ENCODE measurements around the gene FBLN1.

FBLN1 gene

DNA sequence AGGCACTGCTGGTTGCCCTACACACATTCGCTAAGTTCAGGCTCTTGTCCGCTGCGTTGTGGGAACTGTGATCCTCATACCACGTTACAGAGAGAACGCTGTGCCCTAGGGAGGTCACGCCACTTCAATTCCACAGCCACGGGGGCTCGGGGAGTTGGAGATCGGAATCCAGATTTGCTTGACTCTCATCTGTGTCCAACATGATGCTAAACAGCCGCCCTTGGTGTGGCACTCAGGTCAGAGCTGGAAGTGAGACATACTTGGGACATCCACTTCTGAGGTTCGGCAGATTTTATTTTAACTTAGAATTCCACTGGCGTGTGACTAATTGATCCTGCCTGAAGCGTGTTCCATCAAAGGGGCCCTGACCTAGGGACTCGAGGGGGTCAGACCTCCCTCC, 47.5 kb upstream of the FBLN1 start:
- no peaks in the 10 kb centered on the region for H3K27me3 ChIP-seq (ENCODE audit: insufficient read depth, low read length, poor library complexity, severe bottlenecking)
- H2AFZ ChIP-seq (ENCODE audit: low read length): no peak overlapping the region
- H3K4me1 ChIP-seq (ENCODE audit: insufficient read depth, low read length, poor library complexity, severe bottlenecking): no peaks in the 10 kb centered on the region
- H3K79me2 ChIP-seq (ENCODE audit: insufficient read depth, low read length): no peaks in the 10 kb centered on the region
- H3F3A ChIP-seq (ENCODE audit: low read depth): no peaks in the 10 kb centered on the region
- no peak overlapping the region for H3K9ac ChIP-seq (ENCODE audit: low read depth, low read length, poor library complexity, severe bottlenecking)
- H3K4me3 ChIP-seq (ENCODE audit: low read length, poor library complexity, severe bottlenecking): no peak overlapping the region
- no peaks in the 10 kb centered on the region for H3K36me3 ChIP-seq (ENCODE audit: insufficient read depth, low read length)
- TF ChIP-seq, protein P1, sequence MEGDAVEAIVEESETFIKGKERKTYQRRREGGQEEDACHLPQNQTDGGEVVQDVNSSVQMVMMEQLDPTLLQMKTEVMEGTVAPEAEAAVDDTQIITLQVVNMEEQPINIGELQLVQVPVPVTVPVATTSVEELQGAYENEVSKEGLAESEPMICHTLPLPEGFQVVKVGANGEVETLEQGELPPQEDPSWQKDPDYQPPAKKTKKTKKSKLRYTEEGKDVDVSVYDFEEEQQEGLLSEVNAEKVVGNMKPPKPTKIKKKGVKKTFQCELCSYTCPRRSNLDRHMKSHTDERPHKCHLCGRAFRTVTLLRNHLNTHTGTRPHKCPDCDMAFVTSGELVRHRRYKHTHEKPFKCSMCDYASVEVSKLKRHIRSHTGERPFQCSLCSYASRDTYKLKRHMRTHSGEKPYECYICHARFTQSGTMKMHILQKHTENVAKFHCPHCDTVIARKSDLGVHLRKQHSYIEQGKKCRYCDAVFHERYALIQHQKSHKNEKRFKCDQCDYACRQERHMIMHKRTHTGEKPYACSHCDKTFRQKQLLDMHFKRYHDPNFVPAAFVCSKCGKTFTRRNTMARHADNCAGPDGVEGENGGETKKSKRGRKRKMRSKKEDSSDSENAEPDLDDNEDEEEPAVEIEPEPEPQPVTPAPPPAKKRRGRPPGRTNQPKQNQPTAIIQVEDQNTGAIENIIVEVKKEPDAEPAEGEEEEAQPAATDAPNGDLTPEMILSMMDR (conservative IDR thresholded peaks at IDR 0.05; ENCODE audit: low read length): no peak
- TF ChIP-seq EZH2phosphoT487 (IDR thresholded peaks at IDR 0.05; ENCODE audit: borderline replicate concordance): no peak
- H4K20me1 ChIP-seq (ENCODE audit: insufficient read depth, low read length, poor library complexity, severe bottlenecking): no peaks in the 10 kb centered on the region
- H3K9me2 ChIP-seq (replicated peaks; ENCODE audit: low read depth, low read length): no peaks in the 10 kb centered on the region
- H3K4me2 ChIP-seq (ENCODE audit: low read depth, low read length, poor library complexity, severe bottlenecking): no peak overlapping the region
- H3K9me3 ChIP-seq (ENCODE audit: insufficient read depth, low read depth, low read length): no peaks in the 10 kb centered on the region

DNA sequence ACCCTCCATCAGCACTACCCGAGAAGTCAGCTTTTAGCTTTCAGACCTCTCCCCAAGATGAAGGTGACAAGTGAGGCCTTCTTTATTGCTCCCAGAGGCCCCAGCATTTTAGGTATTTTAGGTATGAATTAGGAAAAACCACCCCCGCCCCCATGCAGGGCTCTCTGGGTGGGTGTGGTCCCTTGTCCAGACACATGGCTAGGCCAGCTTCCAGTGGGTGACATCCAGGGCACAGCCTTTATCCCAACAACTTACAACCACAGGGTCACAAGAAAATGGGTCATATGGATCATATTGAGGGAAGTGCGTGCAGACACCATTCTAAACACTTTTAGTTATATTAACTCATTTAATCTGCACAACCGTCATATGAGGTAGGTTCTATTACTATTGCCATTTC, 47.1 kb upstream of the FBLN1 start:
- H3K4me1 ChIP-seq (ENCODE audit: insufficient read depth, low read length, poor library complexity, severe bottlenecking): no peaks in the 10 kb centered on the region
- no peaks in the 10 kb centered on the region for H3K9me2 ChIP-seq (replicated peaks; ENCODE audit: low read depth, low read length)
- no peak overlapping the region for H3K9ac ChIP-seq (ENCODE audit: low read depth, low read length, poor library complexity, severe bottlenecking)
- no peak for TF ChIP-seq EZH2phosphoT487 (IDR thresholded peaks at IDR 0.05; ENCODE audit: borderline replicate concordance)
- no peaks in the 10 kb centered on the region for H3K27me3 ChIP-seq (ENCODE audit: insufficient read depth, low read length, poor library complexity, severe bottlenecking)
- no peaks in the 10 kb centered on the region for H3K36me3 ChIP-seq (ENCODE audit: insufficient read depth, low read length)
- H3K4me3 ChIP-seq (ENCODE audit: low read length, poor library complexity, severe bottlenecking): no peak overlapping the region
- no peaks in the 10 kb centered on the region for H3F3A ChIP-seq (ENCODE audit: low read depth)
- no peak overlapping the region for H2AFZ ChIP-seq (ENCODE audit: low read length)
- H3K9me3 ChIP-seq (ENCODE audit: insufficient read depth, low read depth, low read length): no peaks in the 10 kb centered on the region
- H4K20me1 ChIP-seq (ENCODE audit: insufficient read depth, low read length, poor library complexity, severe bottlenecking): no peaks in the 10 kb centered on the region
- no peaks in the 10 kb centered on the region for H3K79me2 ChIP-seq (ENCODE audit: insufficient read depth, low read length)
- no peak overlapping the region for H3K4me2 ChIP-seq (ENCODE audit: low read depth, low read length, poor library complexity, severe bottlenecking)

DNA sequence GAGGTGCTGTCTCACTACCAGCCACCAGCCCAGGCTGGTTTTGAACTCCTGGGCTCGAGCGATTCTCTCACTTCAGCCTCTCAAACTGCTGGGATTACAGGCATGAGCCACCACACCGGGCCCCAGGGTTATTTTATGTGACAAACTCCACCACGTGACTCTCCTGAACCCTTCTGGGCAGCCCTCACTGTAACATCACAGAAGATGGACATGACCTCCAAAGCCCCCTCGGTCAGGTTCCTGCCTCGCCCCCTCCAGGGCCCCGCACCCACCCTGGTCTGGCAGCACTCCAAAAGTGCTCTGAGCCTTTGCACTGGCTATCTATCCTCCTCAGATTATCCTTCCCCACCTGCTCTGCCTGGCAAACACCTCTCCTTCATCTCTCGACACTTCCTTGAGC, 45.9 kb upstream of the FBLN1 start:
- H2AFZ ChIP-seq (ENCODE audit: low read length): no peak overlapping the region
- H3K27me3 ChIP-seq (ENCODE audit: insufficient read depth, low read length, poor library complexity, severe bottlenecking): no peaks in the 10 kb centered on the region
- H3K9ac ChIP-seq (ENCODE audit: low read depth, low read length, poor library complexity, severe bottlenecking): no peak overlapping the region
- no peaks in the 10 kb centered on the region for H3K4me1 ChIP-seq (ENCODE audit: insufficient read depth, low read length, poor library complexity, severe bottlenecking)
- no peak overlapping the region for H3K4me3 ChIP-seq (ENCODE audit: low read length, poor library complexity, severe bottlenecking)
- no peaks in the 10 kb centered on the region for H3K9me3 ChIP-seq (ENCODE audit: insufficient read depth, low read depth, low read length)
- TF ChIP-seq, protein P1 (conservative IDR thresholded peaks at IDR 0.05; ENCODE audit: low read length): no peak
- no peak for TF ChIP-seq EZH2phosphoT487 (IDR thresholded peaks at IDR 0.05; ENCODE audit: borderline replicate concordance)
- H3K4me2 ChIP-seq (ENCODE audit: low read depth, low read length, poor library complexity, severe bottlenecking): no peak overlapping the region
- H3K79me2 ChIP-seq (ENCODE audit: insufficient read depth, low read length): no peaks in the 10 kb centered on the region
- no peaks in the 10 kb centered on the region for H3F3A ChIP-seq (ENCODE audit: low read depth)
- H3K36me3 ChIP-seq (ENCODE audit: insufficient read depth, low read length): no peaks in the 10 kb centered on the region
- no peaks in the 10 kb centered on the region for H3K9me2 ChIP-seq (replicated peaks; ENCODE audit: low read depth, low read length)
- H4K20me1 ChIP-seq (ENCODE audit: insufficient read depth, low read length, poor library complexity, severe bottlenecking): no peaks in the 10 kb centered on the region

DNA sequence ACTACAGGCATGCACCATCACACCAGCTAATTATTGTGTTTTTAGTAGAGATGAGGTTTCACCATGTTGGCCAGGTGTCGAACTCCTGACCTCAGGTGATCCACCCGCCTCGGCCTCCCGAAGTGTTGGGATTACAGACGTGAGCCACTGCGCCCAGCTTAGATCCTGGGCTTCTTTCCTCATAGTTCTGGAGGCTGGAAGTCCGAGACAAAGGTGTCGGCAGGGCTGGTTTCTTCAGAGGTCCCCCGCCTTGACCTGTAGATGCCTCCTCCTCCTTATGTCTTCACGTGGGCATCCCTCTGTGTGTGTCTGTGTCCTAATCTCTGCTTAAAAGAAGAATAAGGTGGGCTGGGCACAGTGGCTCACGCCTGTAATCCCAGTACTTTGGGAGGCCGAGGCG, 44.2 kb upstream of the FBLN1 start:
- Histone ChIP-seq H3K9ac (ENCODE audit: low read depth, low read length, poor library complexity, severe bottlenecking) (no peak overlapping the region), H3K9me2 (replicated peaks; ENCODE audit: low read depth, low read length) (no peaks in the 10 kb centered on the region)

More for the DNA sequence above, 44.2 kb upstream of the FBLN1 start:
- no peaks in the 10 kb centered on the region for H3K36me3 ChIP-seq (ENCODE audit: insufficient read depth, low read length)
- H3K4me2 ChIP-seq (ENCODE audit: low read depth, low read length, poor library complexity, severe bottlenecking): no peak overlapping the region
- no peaks in the 10 kb centered on the region for H3K27me3 ChIP-seq (ENCODE audit: insufficient read depth, low read length, poor library complexity, severe bottlenecking)
- H3K4me3 ChIP-seq (ENCODE audit: low read length, poor library complexity, severe bottlenecking): no peak overlapping the region
- H3K4me1 ChIP-seq (ENCODE audit: insufficient read depth, low read length, poor library complexity, severe bottlenecking): no peaks in the 10 kb centered on the region
- H2AFZ ChIP-seq (ENCODE audit: low read length): no peak overlapping the region
- H3K9me3 ChIP-seq (ENCODE audit: insufficient read depth, low read depth, low read length): no peaks in the 10 kb centered on the region
- H4K20me1 ChIP-seq (ENCODE audit: insufficient read depth, low read length, poor library complexity, severe bottlenecking): no peaks in the 10 kb centered on the region
- no peaks in the 10 kb centered on the region for H3K79me2 ChIP-seq (ENCODE audit: insufficient read depth, low read length)
- no peak for TF ChIP-seq EZH2phosphoT487 (IDR thresholded peaks at IDR 0.05; ENCODE audit: borderline replicate concordance)
- TF ChIP-seq, protein P1 (conservative IDR thresholded peaks at IDR 0.05; ENCODE audit: low read length): no peak
- H3F3A ChIP-seq (ENCODE audit: low read depth): no peaks in the 10 kb centered on the region
